Gastroesophageal sphincter (tissue), 4 donors: ENCODE results near the gene MMP28. TPM values are rescaled to one million over a fixed set of nuclear protein-coding genes. Genes with fewer than 3 reads are reported as not detected.

Experiments
- ATAC-seq: fragments of 150-250 bp; one replicate; pipeline ENCODE4 v1.9.1; 2016; ENCODE audit warnings: mild to moderate bottlenecking, moderate library complexity
- H3K27ac ChIP-seq, 4 donors: fragments of 200-600 bp; sonication (generic) in 3 of 4; 1 replicate in 3 of 4; 2 replicates in 1 of 4; pipeline ENCODE4 v1.5.1; 2016 to 2019
- H3K27me3 ChIP-seq: fragments of 200-600 bp; sonication (generic); one replicate; pipeline ENCODE4 v1.5.1; 2019
- H3K36me3 ChIP-seq, 2 donors: fragments of 200-600 bp; sonication (generic); one replicate each; pipeline ENCODE4 v1.5.1; 2019; ENCODE audit warnings: control low read depth in 1 of 2
- H3K4me1 ChIP-seq, 3 donors: fragments of 200-600 bp; sonication (generic); 1 replicate in 2 of 3; 2 replicates in 1 of 3; pipeline ENCODE4 v1.5.1; 2016 to 2019; ENCODE audit warnings: control low read depth in 2 of 3
- H3K4me3 ChIP-seq, 2 donors: fragments of 200-600 bp; sonication (generic); one replicate each; pipeline ENCODE4 v1.5.1; 2019; ENCODE audit warnings: mild to moderate bottlenecking in 1 of 2, moderate library complexity in 1 of 2
- H3K9me3 ChIP-seq, 3 donors: fragments of 200-600 bp; sonication (generic); one replicate each; pipeline ENCODE4 v1.5.1; 2017 to 2019; ENCODE audit warnings: control low read depth in 2 of 3
- CTCF ChIP-seq, 4 experiments: fragments of 200-600 bp in 2 of 4; fragments of 450-650 bp in 2 of 4; sonication (generic) in 1 of 4; IDR thresholded peaks; one replicate each; pipeline ENCODE4 v1.5.1; 2017 to 2019; ENCODE audit warnings: antibody characterized with exemption in 4 of 4, mild to moderate bottlenecking in 2 of 4, moderate library complexity in 2 of 4
- EP300 ChIP-seq: sonication (generic); formaldehyde crosslinking; IDR thresholded peaks from one replicate; pipeline ENCODE4 v1.6.1; 2017; ENCODE audit warnings: antibody characterized with exemption, mild to moderate bottlenecking
- POLR2A ChIP-seq, 2 donors: fragments of 450-650 bp; IDR thresholded peaks; one replicate each; pipeline ENCODE4 v1.6.1; 2017; ENCODE audit warnings: antibody characterized with exemption in 2 of 2, mild to moderate bottlenecking in 2 of 2, moderate library complexity in 1 of 2
- POLR2AphosphoS5 ChIP-seq: sonication (generic); formaldehyde crosslinking; IDR thresholded peaks from one replicate; pipeline ENCODE4 v1.6.1; 2017; ENCODE audit warnings: antibody characterized with exemption
- WGBS, 2 donors: methylation state at CpG; one replicate each; pipeline ENCODE4 v1.1.5; 2018; ENCODE audit warnings: low coverage in 1 of 2; 5-methylcytosine and 5-hydroxymethylcytosine counted together
- total RNA-seq, 4 donors: library from RNA; depleted of rRNA; stranded (reverse); fragments of >200 nt; gene quantifications; one replicate each; pipeline ENCODE4 v1.1.0, GENCODE V29; 2016

The MMP28 gene
- total RNA-seq, 4 donors from 2014 or later: 78.4 to 139 (median 97.3) TPM

- TF ChIP-seq POLR2AphosphoS5 (no peak), CTCF (IDR thresholded peaks at IDR 0.05) (peak in 3 of 4 experiments; percentile 85 to 97 (median 94)), EP300 (no peak), POLR2A (IDR thresholded peaks at IDR 0.05) (no peak)
- 0 to 7% methylated on average over 3 to 4 of the region's 12 CpGs for WGBS, 2 donors
- Histone ChIP-seq H3K9me3 (no peaks in the 10 kb centered on the region), H3K27me3 (peaks cover 62% of the 10 kb centered on the region), H3K4me1 (peaks cover 0 to 47% (median 8%) of the 10 kb centered on the region in 3 donors), H3K36me3 (no peaks in the 10 kb centered on the region), H3K27ac (no peak overlapping the region), H3K4me3 (no peak overlapping the region)
- peak; percentile 78 for ATAC-seq
These were observed 47.9 kb downstream of the MMP28 start for GRCh38 chr17:35747540-35748017.

GRCh38 chr17:35745749-35746320, 49.6 kb downstream of the MMP28 start:
- Histone ChIP-seq H3K4me3 (no peak overlapping the region), H3K36me3 (no peaks in the 10 kb centered on the region), H3K9me3 (no peaks in the 10 kb centered on the region), H3K27ac (no peak overlapping the region), H3K4me1 (peaks cover 0 to 48% (median 11%) of the 10 kb centered on the region in 3 donors), H3K27me3 (peaks cover 79% of the 10 kb centered on the region)
- ATAC-seq: no peak
- 91% methylated on average over 6 of the region's 15 CpGs; no CpG with 5 or more reads in 1 of the 2 donors for WGBS, 2 donors
- TF ChIP-seq POLR2AphosphoS5 (no peak), CTCF (IDR thresholded peaks at IDR 0.05) (no peak), EP300 (no peak), POLR2A (IDR thresholded peaks at IDR 0.05) (no peak)

GRCh38 chr17:35745246-35745645, 50.2 kb downstream of the MMP28 start:
- WGBS, 2 donors: no CpG with 5 or more reads among the region's 7 CpGs

GRCh38 chr17:35744830-35745229, 50.6 kb downstream of the MMP28 start:
- WGBS, 2 donors: 50 to 80% methylated on average over 1 of the region's 8 CpGs
- ATAC-seq: no peak
- H3K4me1 ChIP-seq: peaks cover 0 to 40% (median 6%) of the 10 kb centered on the region in 3 donors
- H3K9me3 ChIP-seq: no peaks in the 10 kb centered on the region
- H3K27ac ChIP-seq: no peak overlapping the region
- H3K36me3 ChIP-seq: no peaks in the 10 kb centered on the region
- H3K27me3 ChIP-seq: peaks cover 82% of the 10 kb centered on the region
- no peak overlapping the region for H3K4me3 ChIP-seq
- no peak for TF ChIP-seq CTCF (IDR thresholded peaks at IDR 0.05)
- TF ChIP-seq POLR2A (IDR thresholded peaks at IDR 0.05): no peak
- no peak for TF ChIP-seq EP300
- TF ChIP-seq POLR2AphosphoS5: no peak

More at GRCh38 chr17:35745246-35745645, 50.2 kb downstream of the MMP28 start:
- Histone ChIP-seq H3K27me3 (peaks cover 82% of the 10 kb centered on the region), H3K27ac (no peak overlapping the region), H3K36me3 (no peaks in the 10 kb centered on the region), H3K9me3 (no peaks in the 10 kb centered on the region), H3K4me3 (no peak overlapping the region), H3K4me1 (peaks cover 0 to 44% (median 10%) of the 10 kb centered on the region in 3 donors)
- TF ChIP-seq POLR2A (IDR thresholded peaks at IDR 0.05) (no peak), CTCF (IDR thresholded peaks at IDR 0.05) (no peak), POLR2AphosphoS5 (no peak), EP300 (no peak)
- no peak for ATAC-seq
